Erythroblast (primary cell): ENCODE measurements around the gene CDHR3.

Experiments used
- GATA1 ChIP-seq: IDR thresholded peaks from 2 replicates; pipeline ENCODE4 v1.6.1; 2011; ENCODE audit warnings: low read depth, mild to moderate bottlenecking, control low read depth, low read length, moderate library complexity
- POLR2A ChIP-seq: IDR thresholded peaks from 2 replicates; pipeline ENCODE4 v1.6.1; 2011; ENCODE audit warnings: mild to moderate bottlenecking, low read length

DNA sequence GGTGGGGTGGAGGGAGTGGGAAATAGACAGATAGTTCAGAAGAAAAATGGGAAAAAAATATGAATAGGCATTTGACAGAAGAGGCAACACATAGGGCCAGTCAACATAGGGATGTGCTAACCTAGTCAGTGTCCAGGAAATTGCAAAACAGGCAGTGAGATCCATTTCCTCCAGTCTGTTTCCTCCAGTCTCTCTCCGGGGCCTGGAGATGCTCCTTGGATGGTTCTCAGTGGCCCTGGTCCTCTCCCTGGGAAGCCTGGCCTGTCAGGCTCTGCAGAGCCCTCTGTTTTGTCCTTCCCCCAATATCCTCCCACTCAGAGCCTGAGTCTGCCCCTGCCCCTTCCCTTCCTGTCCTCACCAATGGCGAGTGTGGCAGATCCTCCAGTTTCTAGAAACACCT lies 96.5 kb downstream of the CDHR3 start:
- TF ChIP-seq POLR2A (no peak), GATA1 (no peak)
